NT2/D1 (cell line): Measurements from ENCODE around the gene CTPS1.

Experiments used
- SUZ12 ChIP-seq: IDR thresholded peaks from 2 replicates; pipeline ENCODE4 v1.6.1; 2011; ENCODE audit not compliant: insufficient read length, insufficient read depth; ENCODE audit errors: extremely low read depth
- YY1 ChIP-seq: IDR thresholded peaks from 2 replicates; pipeline ENCODE4 v1.6.1; 2011; ENCODE audit not compliant: insufficient read length, insufficient read depth
- ZNF274 ChIP-seq: IDR thresholded peaks from 2 replicates; pipeline ENCODE4 v1.6.1; 2011; ENCODE audit warnings: mild to moderate bottlenecking, low read depth, low read length

DNA sequence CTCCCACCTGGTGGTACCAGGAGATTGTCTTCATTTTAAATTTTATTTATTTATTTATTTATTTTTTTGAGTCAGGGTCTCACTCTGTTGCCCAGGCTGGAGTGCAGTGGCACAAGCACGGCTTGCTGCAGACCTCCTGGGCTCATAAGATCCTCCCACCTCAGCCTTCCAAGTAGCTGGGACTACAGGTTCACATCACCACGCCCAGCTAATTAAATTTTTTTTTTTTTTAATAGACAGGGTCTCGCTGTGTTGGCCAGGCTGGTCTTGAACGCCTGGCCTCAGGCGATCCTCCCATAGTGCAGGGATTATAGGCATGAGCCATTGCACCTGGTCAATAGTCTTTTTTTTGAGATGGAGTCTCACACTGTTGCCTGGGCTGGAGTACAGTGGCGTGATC is 33.5 kb downstream of the CTPS1 start:
- TF ChIP-seq ZNF274 (no peak), YY1 (no peak), SUZ12 (no peak)
